SK-N-SH (cell line): Measurements from ENCODE around the gene THEMIS. TPM values are rescaled to one million over a fixed set of nuclear protein-coding genes. Genes with fewer than 3 reads are reported as not detected.

Source experiments
- CTCF ChIA-PET: fragments of 300-600, 350-600 bp; formaldehyde crosslinking; extraction: SDS; loops from one replicate; lab custom pipeline; 2021; lab: Yijun Ruan, JAX
- POLR2A ChIA-PET: fragments of 350-600 bp; sonication (Branson Sonifier 250); formaldehyde crosslinking; extraction: SDS; loops from one replicate; lab custom pipeline; 2020; ENCODE audit warnings: antibody characterized with exemption, inconsistent platforms; lab: Yijun Ruan, JAX
- DNase-seq: peaks from one replicate; pipeline ENCODE4 v3.0.0; 2012
- H2AFZ ChIP-seq: fragments of 200-600 bp; sonication (generic); 2 replicates; pipeline ENCODE4 v1.8.1; 2016; ENCODE audit warnings: antibody characterized with exemption, mild to moderate bottlenecking, low read depth
- H3F3A ChIP-seq: fragments of 200-600 bp; sonication (generic); replicated peaks from 2 replicates; pipeline ENCODE3; 2016; ENCODE audit warnings: antibody characterized with exemption, mild to moderate bottlenecking; ENCODE audit not compliant: insufficient read depth
- H3K27ac ChIP-seq, 2 experiments: fragments of 200-500 bp in 1 of 2; fragments of 200-600 bp in 1 of 2; sonication (Bioruptor generic) in 1 of 2; sonication (generic), shearing (Covaris generic) in 1 of 2; 2 replicates each; pipeline versions ENCODE4 v1.5.1 to v1.6.1; 2014 to 2016; ENCODE audit warnings: low read depth in 2 of 2, inconsistent platforms in 1 of 2, low read length in 1 of 2, mild to moderate bottlenecking in 1 of 2, mixed read lengths in 1 of 2
- H3K27me3 ChIP-seq: fragments of 200-600 bp; sonication (generic), shearing (Covaris generic); 2 replicates; pipeline ENCODE4 v1.6.1; 2016; ENCODE audit warnings: mixed run types; ENCODE audit not compliant: insufficient read depth
- H3K36me3 ChIP-seq, 2 experiments: fragments of 200-500 bp in 1 of 2; fragments of 200-600 bp in 1 of 2; sonication (Bioruptor generic) in 1 of 2; sonication (generic) in 1 of 2; replicated peaks in 1 of 2; 2 replicates each; pipeline versions ENCODE3 to v1.5.1; 2014 to 2016; ENCODE audit warnings: low read length in 1 of 2, mild to moderate bottlenecking in 1 of 2; ENCODE audit not compliant: insufficient read depth in 2 of 2, control insufficient read depth in 1 of 2
- H3K4me1 ChIP-seq, 2 experiments: fragments of 200-500 bp in 1 of 2; fragments of 200-600 bp in 1 of 2; sonication (Bioruptor generic) in 1 of 2; sonication (generic), shearing (Covaris generic) in 1 of 2; 2 replicates each; pipeline versions ENCODE4 v1.5.1 to v1.6.1; 2014 to 2016; ENCODE audit warnings: low read depth in 1 of 2, low read length in 1 of 2, mixed run types in 1 of 2; ENCODE audit not compliant: insufficient read depth in 2 of 2, control insufficient read depth in 1 of 2
- H3K4me2 ChIP-seq: fragments of 200-600 bp; sonication (generic), shearing (Covaris generic); 2 replicates; pipeline ENCODE4 v1.6.1; 2017; ENCODE audit warnings: mixed run types
- H3K4me3 ChIP-seq, 2 experiments: fragments of 200-500 bp in 1 of 2; fragments of 200-600 bp in 1 of 2; sonication (Bioruptor generic) in 1 of 2; sonication (generic), shearing (Covaris generic) in 1 of 2; 2 replicates each; pipeline versions ENCODE4 v1.5.1 to v1.8.1; 2014 to 2016; ENCODE audit warnings: low read depth in 2 of 2, inconsistent platforms in 1 of 2, low read length in 1 of 2, mild to moderate bottlenecking in 1 of 2, mixed read lengths in 1 of 2, moderate library complexity in 1 of 2
- H3K79me2 ChIP-seq: fragments of 200-600 bp; sonication (generic); 2 replicates; pipeline ENCODE4 v1.8.1; 2017; ENCODE audit warnings: mild to moderate bottlenecking; ENCODE audit not compliant: insufficient read depth
- H3K9ac ChIP-seq: fragments of 200-600 bp; sonication (generic); 2 replicates; pipeline ENCODE4 v1.6.1; 2017; ENCODE audit warnings: mixed run types
- H3K9me2 ChIP-seq: fragments of 200-600 bp; sonication (generic); 2 replicates; pipeline ENCODE4 v1.6.1; 2017; ENCODE audit warnings: mixed run types
- H3K9me3 ChIP-seq: fragments of 200-600 bp; sonication (generic); 2 replicates; pipeline ENCODE4 v1.6.1; 2017; ENCODE audit warnings: mixed run types, mild to moderate bottlenecking, moderate library complexity
- H4K20me1 ChIP-seq: fragments of 200-600 bp; sonication (generic); 2 replicates; pipeline ENCODE4 v1.6.1; 2017; ENCODE audit warnings: mild to moderate bottlenecking, mixed run types; ENCODE audit not compliant: insufficient read depth
- EP300 ChIP-seq, 2 experiments: IDR thresholded peaks; 2 replicates each; pipeline versions ENCODE4 v1.4.0 to v1.6.1; 2012; ENCODE audit warnings: borderline replicate concordance in 1 of 2, low read depth in 1 of 2, low read length in 1 of 2
- FOXJ3 ChIP-seq: sonication (generic); formaldehyde crosslinking; IDR thresholded peaks from 2 replicates; pipeline ENCODE4 v1.5.1; 2020; ENCODE audit warnings: mild to moderate bottlenecking, missing genetic modification reagents
- FOXM1 ChIP-seq: IDR thresholded peaks from 2 replicates; pipeline ENCODE4 v1.4.0; 2012; ENCODE audit warnings: low read depth, mild to moderate bottlenecking
- GABPA ChIP-seq: IDR thresholded peaks from 2 replicates; pipeline ENCODE4 v1.4.0; 2012; ENCODE audit warnings: low read depth, mild to moderate bottlenecking
- MEF2A ChIP-seq: IDR thresholded peaks from 2 replicates; pipeline ENCODE4 v1.4.0; 2012; ENCODE audit warnings: low read depth, borderline replicate concordance
- NFIC ChIP-seq: IDR thresholded peaks from 2 replicates; pipeline ENCODE4 v1.4.0; 2012; ENCODE audit warnings: borderline replicate concordance
- POLR2AphosphoS5 ChIP-seq: IDR thresholded peaks from 2 replicates; pipeline ENCODE4 v1.6.1; 2012; ENCODE audit warnings: low read depth, low read length
- RAD21 ChIP-seq: IDR thresholded peaks from 2 replicates; pipeline ENCODE4 v1.6.1; 2012; ENCODE audit warnings: mild to moderate bottlenecking, low read length
- RCOR1 ChIP-seq: fragments of 150-350 bp; IDR thresholded peaks from 2 replicates; pipeline ENCODE4 v1.6.1; 2017; ENCODE audit warnings: antibody characterized with exemption, low read length
- RFX5 ChIP-seq: IDR thresholded peaks from 2 replicates; pipeline ENCODE4 v1.6.1; 2012; ENCODE audit warnings: mild to moderate bottlenecking, improper control_type of control experiment, low read length
- SMC3 ChIP-seq: IDR thresholded peaks from 2 replicates; pipeline ENCODE4 v1.6.1; 2012; ENCODE audit warnings: low read depth, low read length, improper control_type of control experiment
- TAF1 ChIP-seq: IDR thresholded peaks from 2 replicates; pipeline ENCODE4 v1.6.1; 2012; ENCODE audit warnings: low read depth, mild to moderate bottlenecking, low read length, moderate library complexity, borderline replicate concordance
- YY1 ChIP-seq: IDR thresholded peaks from 2 replicates; pipeline ENCODE4 v1.4.0; 2012; ENCODE audit warnings: low read depth, mild to moderate bottlenecking
- WGBS: methylation state at CpG from one replicate; pipeline ENCODE4 v1.1.6; 2017; ENCODE audit warnings: low lambda C conversion rate; 5-methylcytosine and 5-hydroxymethylcytosine counted together
- polyA plus RNA-seq, 3 experiments: library from polyadenylated mRNA; depleted of rRNA; stranded (reverse); fragments of >200 nt; gene quantifications; 2 replicates each; pipeline ENCODE4 v1.2.3, GENCODE V29; 2012
- TF ChIP-seq, protein P1 (sequence below): fragments of 150-350 bp; IDR thresholded peaks from 2 replicates; pipeline ENCODE4 v1.6.1; 2016; ENCODE audit warnings: mild to moderate bottlenecking, low read depth, low read length
- TF ChIP-seq, protein P2 (sequence below): IDR thresholded peaks from 2 replicates; pipeline ENCODE4 v1.4.0; 2012; ENCODE audit warnings: low read depth
- TF ChIP-seq, protein P3 (sequence below): fragments of 150-350 bp; IDR thresholded peaks from 2 replicates; pipeline ENCODE4 v1.6.1; 2017; ENCODE audit warnings: antibody characterized with exemption, low read length, low read depth, borderline replicate concordance
- TF ChIP-seq, protein P4 (sequence below): fragments of 200-600 bp; sonication (generic); IDR thresholded peaks from 2 replicates; pipeline ENCODE4 v1.6.1; 2017; ENCODE audit warnings: antibody characterized with exemption, mild to moderate bottlenecking, moderate library complexity

The THEMIS gene
- polyA plus RNA-seq, 1 of the 3 experiments (the other 2 are of a cell fraction) = not detected

DNA sequence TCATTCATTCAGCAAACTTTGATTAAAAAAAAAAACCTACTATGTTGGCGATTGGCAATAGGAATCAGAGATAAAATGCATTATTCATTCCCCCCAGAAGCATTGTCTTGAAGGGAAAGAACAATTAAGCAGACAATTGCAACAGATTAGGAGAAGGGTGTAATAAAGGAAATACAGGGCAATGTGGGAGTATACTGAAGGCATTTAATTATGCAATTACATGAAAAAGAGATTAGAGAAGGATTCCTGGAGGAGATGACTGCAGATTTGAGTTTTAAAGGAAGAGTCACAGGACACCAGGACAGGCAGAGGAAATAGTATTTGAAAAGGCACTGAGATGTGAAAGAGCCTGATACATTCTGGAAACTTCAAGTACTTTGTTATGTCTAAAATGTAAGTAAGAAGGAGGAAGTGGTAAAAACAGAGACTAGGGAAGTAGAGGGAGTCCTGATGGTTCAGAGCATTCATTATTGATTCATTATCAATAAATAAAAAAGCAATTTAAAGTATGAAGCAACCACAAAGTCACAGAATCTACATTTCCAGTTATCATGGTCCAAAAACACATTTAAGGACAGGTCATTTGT, 43.7 kb downstream of the THEMIS start:
- Histone ChIP-seq H3K9ac (no peak overlapping the region), H3K79me2 (no peaks in the 10 kb centered on the region), H3K4me1 (no peaks in the 10 kb centered on the region), H3K4me3 (no peak overlapping the region), H2AFZ (no peak overlapping the region), H3K27me3 (no peaks in the 10 kb centered on the region), H3K4me2 (no peak overlapping the region), H3K27ac (no peak overlapping the region), H3K9me3 (no peaks in the 10 kb centered on the region), H3F3A (no peaks in the 10 kb centered on the region), H4K20me1 (no peaks in the 10 kb centered on the region), H3K36me3 (no peaks in the 10 kb centered on the region), H3K9me2 (no peaks in the 10 kb centered on the region)
- no peak for DNase-seq
- 20% methylated on average over 1 of the region's 1 CpG for WGBS
- TF ChIP-seq RAD21 = no peak
- TF ChIP-seq, protein P1, sequence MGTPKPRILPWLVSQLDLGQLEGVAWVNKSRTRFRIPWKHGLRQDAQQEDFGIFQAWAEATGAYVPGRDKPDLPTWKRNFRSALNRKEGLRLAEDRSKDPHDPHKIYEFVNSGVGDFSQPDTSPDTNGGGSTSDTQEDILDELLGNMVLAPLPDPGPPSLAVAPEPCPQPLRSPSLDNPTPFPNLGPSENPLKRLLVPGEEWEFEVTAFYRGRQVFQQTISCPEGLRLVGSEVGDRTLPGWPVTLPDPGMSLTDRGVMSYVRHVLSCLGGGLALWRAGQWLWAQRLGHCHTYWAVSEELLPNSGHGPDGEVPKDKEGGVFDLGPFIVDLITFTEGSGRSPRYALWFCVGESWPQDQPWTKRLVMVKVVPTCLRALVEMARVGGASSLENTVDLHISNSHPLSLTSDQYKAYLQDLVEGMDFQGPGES = no peak
- no peak for TF ChIP-seq NFIC
- no peak for TF ChIP-seq MEF2A
- TF ChIP-seq FOXJ3 (CRISPR knock-in tag) = no peak
- no peak for TF ChIP-seq RFX5
- TF ChIP-seq, protein P2, sequence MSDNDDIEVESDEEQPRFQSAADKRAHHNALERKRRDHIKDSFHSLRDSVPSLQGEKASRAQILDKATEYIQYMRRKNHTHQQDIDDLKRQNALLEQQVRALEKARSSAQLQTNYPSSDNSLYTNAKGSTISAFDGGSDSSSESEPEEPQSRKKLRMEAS = no peak
- TF ChIP-seq FOXM1 = no peak
- TF ChIP-seq GABPA = no peak
- no peak for TF ChIP-seq TAF1
- no peak for TF ChIP-seq YY1
- TF ChIP-seq RCOR1 = no peak
- no peak for TF ChIP-seq POLR2AphosphoS5
- TF ChIP-seq EP300 (IDR thresholded peaks at IDR 0.05; ENCODE audit: borderline replicate concordance in 1 of 2, low read depth in 1 of 2, low read length in 1 of 2) = no peak
- ChIA-PET POLR2A (no interaction called here), CTCF (no interaction called here)

DNA sequence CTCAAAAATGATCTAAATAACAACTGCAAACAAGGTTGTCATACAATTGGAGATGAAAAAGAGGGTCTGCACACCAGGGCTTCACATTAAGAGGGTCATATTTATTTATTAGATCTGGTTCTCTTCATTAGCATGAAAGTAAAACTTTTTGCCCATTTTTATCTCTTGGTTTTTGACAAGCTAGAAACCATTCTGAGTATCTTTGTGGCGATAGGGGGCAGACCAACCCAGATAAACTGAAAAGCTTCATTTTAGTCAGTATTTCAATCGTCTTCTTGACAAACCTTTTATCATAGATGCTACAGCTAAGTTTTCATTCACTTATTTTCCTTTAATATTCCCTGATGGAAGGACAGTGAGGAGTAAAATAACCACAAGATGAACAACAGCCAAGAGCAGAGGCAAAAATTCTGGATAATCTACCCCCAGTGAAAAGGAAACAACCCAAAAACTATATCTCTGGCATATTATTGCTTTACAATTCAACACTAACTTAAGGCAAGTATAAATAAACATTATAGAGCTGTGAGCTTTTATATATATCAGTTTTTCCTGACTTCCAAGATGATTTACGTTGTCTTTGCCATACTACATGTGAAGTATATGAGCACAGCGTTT, 45.2 kb downstream of the THEMIS start:
- no peak for DNase-seq
- Histone ChIP-seq H3K9ac (no peak overlapping the region), H3K27me3 (no peaks in the 10 kb centered on the region), H3F3A (peaks cover 7% of the 10 kb centered on the region), H4K20me1 (no peaks in the 10 kb centered on the region), H3K27ac (no peak overlapping the region), H3K4me2 (no peak overlapping the region), H3K4me3 (no peak overlapping the region), H3K9me2 (no peaks in the 10 kb centered on the region), H3K9me3 (no peaks in the 10 kb centered on the region), H2AFZ (peak overlapping the region; percentile 62), H3K36me3 (no peaks in the 10 kb centered on the region), H3K79me2 (no peaks in the 10 kb centered on the region), H3K4me1 (no peaks in the 10 kb centered on the region)
- ChIA-PET CTCF (interaction anchor here (0.8 to 2.0 kb wide), 7 partner anchors 8 to 472 kb away, joined by 3 to 7 read pairs (median 4); no protein-coding TSS in a partner anchor), POLR2A (no interaction called here)
- 33% methylated on average over 4 of the region's 4 CpGs for WGBS
- TF ChIP-seq, protein P3, sequence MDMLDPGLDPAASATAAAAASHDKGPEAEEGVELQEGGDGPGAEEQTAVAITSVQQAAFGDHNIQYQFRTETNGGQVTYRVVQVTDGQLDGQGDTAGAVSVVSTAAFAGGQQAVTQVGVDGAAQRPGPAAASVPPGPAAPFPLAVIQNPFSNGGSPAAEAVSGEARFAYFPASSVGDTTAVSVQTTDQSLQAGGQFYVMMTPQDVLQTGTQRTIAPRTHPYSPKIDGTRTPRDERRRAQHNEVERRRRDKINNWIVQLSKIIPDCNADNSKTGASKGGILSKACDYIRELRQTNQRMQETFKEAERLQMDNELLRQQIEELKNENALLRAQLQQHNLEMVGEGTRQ = no peak
- TF ChIP-seq RFX5 (no peak), POLR2AphosphoS5 (no peak), SMC3 (peak; percentile 33; the same call in 1 of the 2 replicates), RAD21 (peak; percentile 59)
- TF ChIP-seq, protein P1 = no peak
- TF ChIP-seq, protein P4, sequence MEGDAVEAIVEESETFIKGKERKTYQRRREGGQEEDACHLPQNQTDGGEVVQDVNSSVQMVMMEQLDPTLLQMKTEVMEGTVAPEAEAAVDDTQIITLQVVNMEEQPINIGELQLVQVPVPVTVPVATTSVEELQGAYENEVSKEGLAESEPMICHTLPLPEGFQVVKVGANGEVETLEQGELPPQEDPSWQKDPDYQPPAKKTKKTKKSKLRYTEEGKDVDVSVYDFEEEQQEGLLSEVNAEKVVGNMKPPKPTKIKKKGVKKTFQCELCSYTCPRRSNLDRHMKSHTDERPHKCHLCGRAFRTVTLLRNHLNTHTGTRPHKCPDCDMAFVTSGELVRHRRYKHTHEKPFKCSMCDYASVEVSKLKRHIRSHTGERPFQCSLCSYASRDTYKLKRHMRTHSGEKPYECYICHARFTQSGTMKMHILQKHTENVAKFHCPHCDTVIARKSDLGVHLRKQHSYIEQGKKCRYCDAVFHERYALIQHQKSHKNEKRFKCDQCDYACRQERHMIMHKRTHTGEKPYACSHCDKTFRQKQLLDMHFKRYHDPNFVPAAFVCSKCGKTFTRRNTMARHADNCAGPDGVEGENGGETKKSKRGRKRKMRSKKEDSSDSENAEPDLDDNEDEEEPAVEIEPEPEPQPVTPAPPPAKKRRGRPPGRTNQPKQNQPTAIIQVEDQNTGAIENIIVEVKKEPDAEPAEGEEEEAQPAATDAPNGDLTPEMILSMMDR = peak; percentile 70
- TF ChIP-seq, all 33 proteins: peak for 3
